Fibroblast of skin of abdomen (primary cell): ENCODE measurements around the gene OSBP. TPM values are rescaled to one million over a fixed set of nuclear protein-coding genes. Genes with fewer than 3 reads are reported as not detected.
A peak's percentile ranks its signal among the peaks of the same experiment; 100 is the strongest.
"Not testable (repeated sequence)": the region's sequence is repeated elsewhere in the genome, so short reads cannot be mapped to it uniquely, and the experiment has no call there.

Source experiments
- DNase-seq: peaks from one replicate; pipeline ENCODE4 v3.0.0-alpha.2; 2013
- polyA plus RNA-seq, 2 experiments: library from polyadenylated mRNA; unstranded; fragments of 120-200 nt; gene quantifications; one replicate each; pipeline ENCODE4 v1.2.1, GENCODE V29; 2013; ENCODE audit not compliant: insufficient read length in 2 of 2

Gene OSBP
- 37.5 TPM for polyA plus RNA-seq (2013, experiment 1 of 2; ENCODE audit: insufficient read length)
- 35.8 TPM for polyA plus RNA-seq (2013, experiment 2 of 2; ENCODE audit: insufficient read length)

DNA sequence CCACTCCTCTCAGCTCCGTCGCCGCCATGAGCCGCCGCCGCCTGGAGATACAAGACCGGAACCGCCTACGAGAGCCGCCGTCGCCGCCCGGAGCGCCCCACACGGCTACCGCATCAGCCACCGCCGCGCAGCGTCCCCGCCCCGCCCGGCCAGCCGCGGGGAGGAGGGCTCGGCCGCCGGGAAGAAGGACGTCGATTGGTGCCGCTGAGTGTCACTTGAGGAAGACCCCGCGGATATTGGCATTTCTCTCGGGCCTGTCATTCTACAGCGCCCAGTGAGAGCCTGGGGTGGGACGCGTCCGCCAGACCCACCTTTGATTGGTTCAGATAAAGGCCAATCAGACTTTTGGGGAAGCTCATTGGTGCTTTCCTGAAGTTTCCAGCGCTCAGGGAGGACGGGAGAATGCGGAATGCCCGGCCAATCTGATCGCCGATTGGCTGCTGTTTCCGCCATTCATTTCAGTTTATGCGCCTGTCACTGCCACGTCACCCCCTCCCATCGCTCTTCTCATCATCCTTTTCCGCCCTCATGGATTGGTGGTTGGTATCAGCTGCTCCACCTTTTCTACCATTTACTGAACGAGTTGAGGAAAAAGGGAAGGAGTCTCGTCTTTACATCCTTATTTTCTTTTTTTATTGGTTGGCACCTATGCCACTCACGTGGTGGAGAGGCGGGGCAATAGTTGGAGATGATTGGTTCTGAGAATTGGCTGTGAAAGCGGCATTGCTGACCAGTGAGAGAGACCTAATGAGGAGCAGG is at the start of gene OSBP:
OSBP (minus strand) TSS at position 138 of the 759 bp plus-strand sequence; CDS start at position 28, 110 bp downstream.
- peak; percentile 100 for DNase-seq

DNA sequence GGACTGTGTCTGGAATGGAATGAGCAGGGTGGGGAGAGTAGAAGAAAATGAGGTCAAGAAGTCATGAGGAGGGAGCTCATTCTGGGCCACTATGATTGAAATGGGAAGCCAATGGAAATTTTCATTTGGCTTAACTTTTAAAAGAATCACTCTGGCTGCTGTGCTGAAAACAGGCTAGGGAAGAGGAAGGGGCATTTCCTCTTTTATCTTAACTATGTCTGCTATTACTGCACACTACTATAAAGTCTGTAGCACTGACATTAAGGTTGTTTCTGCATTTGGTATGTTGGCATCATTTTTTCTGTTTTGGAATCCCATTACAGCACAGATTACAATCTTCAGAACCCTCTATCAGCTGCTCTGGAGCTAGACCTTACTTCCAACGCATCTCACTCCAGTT is 45.0 kb upstream of the OSBP start:
- DNase-seq, result no peak

GRCh38 chr11:59659981-59660380 is 44.4 kb upstream of the OSBP start:
- DNase-seq, result no peak

DNA sequence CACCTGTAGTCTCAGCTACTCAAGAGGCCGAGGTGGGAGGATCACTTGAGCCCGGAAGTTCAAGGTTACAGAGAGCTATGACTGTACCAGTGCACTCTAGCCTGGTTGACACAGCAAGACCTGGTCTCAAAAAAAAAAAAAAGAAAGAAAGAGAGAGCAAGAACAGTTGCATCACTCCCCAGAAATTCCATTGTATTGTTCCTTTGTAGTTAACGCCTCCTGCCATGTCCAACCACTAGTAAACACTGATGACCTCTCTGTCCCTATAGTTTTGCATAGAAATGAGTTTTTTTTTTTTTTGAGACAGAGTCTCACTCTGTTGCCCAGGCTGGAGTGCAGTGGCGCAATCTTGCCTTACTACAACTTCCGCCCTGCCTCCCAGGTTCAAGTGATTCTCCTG is 42.5 kb upstream of the OSBP start:
- no peak for DNase-seq

GRCh38 chr11:59654893-59655292 is 39.3 kb upstream of the OSBP start:
- no peak for DNase-seq

DNA sequence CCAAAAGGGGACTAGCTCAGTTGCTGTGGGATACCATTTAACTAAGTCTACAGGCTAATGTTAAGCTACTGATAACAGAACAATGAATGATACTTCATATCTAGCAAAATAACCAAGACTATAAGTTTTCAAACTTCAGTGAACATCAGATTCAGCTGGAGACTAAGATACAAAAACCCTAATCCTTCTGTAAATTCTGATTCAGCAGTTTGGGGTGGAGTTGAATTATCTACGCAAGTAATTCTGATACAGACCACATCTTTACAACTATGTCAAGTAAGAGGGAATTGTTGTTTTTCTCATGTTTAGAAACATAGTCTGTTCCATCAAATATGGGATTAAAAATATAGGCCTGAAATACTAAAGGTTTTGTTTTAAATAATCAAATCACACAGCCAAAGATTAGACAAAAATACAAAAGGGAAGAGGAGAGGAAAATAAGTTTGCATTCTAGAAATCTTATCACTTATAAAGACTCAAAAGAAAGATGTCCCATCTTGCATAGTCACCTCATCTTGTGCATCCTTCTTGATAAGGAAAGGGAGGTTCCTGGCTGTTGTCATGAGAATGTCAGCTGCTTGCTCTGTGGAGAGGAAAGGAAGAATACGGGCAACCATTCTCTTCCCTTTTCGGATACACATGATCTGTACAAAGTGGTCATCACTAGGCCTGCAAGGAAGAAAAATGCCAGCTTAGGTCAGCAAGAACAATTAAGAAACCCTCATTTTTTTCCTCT is 31.8 kb upstream of the OSBP start:
- DNase-seq, result no peak

GRCh38 chr11:59644528-59644927 is 29.0 kb upstream of the OSBP start:
- DNase-seq, result no peak

DNA sequence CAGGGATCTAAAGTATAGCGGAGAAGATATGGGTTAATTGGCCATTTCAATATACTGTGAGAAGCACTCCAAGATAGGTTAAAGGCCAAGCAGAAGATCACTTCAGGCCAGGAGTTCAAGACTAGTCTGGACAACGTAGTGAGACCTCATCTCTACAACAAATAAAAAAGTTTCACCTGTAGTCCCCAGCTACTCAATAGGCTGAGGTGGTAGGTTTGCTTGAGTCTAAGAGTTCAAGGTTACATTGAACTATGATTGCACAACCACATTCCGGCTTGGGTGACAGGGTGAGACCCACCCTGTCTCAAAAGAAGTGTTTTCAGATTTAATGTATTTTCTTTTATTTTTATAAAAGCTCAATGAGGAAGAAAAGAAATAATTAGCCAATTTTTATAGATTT is 27.8 kb upstream of the OSBP start:
- DNase-seq, result no peak

DNA sequence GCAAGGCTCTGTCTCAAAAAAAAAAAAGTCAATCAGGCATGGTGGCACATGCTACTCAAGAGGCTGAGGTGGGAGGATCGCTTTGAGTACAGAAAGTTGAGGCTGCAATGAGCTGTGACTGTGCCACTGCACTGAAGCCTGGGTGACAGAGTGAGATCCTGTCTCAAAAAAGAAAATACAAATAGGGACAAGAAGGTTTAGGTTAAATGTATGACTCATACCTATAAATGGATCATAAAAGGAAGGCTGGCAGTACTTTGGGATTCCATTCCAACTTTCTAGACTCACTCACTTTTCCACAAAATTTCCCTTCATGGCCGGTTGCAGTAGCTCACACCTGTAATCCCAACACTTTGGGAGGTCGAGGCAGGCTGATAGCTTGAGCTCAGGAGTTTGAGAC is 25.6 kb upstream of the OSBP start:
- DNase-seq, result no peak

DNA sequence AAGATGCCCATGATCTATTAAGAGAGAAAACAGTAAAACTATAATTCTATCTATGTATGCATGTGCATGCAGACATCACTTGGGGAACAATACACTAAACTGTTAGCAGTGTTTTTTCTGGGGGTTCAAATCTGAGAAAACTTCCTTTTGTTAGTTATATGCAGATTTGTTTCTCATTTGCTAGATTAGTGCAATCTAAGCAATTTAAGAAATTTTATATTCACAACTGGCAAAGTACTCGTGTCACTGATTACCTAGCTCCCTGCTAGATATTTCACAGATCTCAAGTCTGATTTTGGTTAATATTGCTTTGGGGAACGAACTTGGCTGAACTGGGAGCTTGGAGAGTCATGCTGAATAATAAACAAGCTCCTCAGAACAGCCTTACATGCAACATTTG is 14.9 kb upstream of the OSBP start:
- DNase-seq, result no peak

DNA sequence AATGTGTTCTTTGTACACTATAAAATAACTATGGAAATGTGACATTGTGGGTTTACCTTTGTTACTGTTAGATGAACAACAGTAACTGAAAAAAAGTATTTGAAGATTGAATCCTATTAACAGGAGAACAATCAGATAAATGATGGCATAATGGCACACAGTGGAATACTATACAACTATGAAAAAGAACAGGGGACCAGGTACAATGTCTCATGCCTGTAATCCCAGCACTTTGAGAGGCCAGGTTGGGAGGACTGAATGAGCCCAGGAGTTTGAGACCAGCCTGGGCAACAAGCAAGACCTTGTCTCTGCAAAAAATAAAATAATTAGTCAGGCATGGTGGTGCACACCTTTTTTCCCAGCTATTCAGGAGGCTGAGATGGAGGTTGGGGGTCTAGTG is 14.4 kb upstream of the OSBP start:
- DNase-seq, result no peak

GRCh38 chr11:59626969-59627368 is 11.4 kb upstream of the OSBP start:
- DNase-seq, result not testable (repeated sequence)

DNA sequence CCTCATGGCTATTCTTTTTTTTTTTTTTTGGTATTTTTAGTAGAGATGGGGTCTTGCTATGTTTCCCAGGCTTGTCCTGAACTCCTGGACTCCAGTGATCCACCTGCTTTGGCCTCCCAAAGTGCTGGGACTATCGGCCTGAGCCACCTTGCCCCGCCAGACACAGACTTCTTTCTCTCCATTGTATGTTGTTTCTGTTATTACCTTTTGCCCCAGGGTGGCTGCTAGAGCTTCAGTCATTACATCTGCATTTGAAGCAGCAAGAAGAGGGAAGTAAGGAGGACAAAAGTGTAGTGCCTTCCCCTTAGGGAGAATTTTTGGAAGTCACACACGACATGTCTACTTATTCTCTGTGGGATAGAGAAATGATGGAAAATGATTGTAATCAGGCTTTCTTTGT is 10.1 kb upstream of the OSBP start:
- no peak for DNase-seq

DNA sequence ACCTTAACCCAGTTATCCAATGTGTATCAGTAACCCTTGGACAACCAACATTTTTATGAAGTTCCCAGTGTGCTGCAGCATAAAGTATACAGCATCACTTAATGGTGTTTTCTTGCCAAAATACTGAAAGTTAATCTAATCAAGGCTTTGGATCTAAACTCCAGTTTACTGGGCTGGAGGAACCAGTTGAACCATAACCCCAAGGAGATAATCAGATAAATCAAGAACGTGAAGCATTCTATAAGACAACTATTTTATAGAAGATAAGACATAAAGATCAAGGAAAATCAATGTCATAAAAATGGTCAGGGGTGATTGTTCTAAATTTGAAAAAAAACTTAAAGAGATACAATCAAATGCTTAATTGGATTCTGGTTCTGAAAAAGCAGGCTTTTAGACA is 2.3 kb upstream of the OSBP start:
- no peak for DNase-seq

DNA sequence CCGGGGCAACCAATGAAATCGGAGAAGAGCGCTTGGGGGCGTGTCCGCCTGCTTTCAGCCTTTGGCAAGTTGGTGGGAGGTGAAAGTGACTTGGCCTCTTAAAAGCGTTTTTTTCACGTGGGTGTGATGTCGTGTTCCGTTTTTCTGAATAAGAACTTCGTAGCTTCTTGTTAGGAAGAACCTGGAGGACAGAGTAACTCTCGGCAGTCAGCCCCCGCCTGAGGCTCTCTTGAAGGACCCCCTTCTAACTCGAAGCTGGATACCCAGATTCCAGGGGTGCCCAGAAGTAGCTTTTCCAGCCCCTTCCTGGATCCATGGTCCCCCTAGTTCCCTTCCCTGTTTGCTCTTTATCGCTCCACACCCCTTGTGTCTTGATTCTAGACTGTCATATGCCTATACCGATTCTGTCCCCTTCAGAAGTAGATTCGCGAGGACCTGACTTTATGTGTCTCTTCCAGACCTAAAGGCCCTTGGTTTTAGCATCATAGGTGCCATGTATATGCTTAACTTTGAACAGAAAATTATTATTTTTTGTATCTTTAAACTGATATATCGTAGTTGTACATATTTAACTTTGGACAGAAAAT is 915 bp upstream of the OSBP start:
- no peak for DNase-seq

- DNase-seq, result no peak
Measured at GRCh38 chr11:59615120-59615636, 396 bp downstream of the OSBP start.

GRCh38 chr11:59614277-59615119 is 1.1 kb downstream of the OSBP start:
- no peak for DNase-seq

- DNase-seq, result peak; percentile 9
Measured at GRCh38 chr11:59611570-59612565, 3.7 kb downstream of the OSBP start.

DNA sequence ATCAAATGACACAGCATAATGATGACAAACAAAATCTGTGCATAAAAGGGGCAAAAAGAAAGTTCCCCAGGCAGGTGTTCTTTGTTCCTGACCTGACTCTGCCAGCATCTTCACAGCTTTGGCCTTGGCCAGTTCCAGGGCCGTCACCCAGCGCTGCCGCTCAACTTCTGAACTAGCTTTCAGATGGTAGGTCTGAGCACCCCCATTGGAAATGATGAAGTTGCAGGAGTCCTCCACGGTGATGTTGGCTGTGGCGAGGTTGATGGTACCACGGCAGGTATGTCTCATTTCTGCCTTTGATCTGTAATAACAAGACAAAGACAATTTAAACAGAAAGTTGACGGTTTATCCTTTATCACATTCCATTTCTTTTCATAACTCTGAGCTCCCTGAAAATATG is 5.3 kb downstream of the OSBP start:
- no peak for DNase-seq

GRCh38 chr11:59607703-59608454 is 7.7 kb downstream of the OSBP start:
- no peak for DNase-seq
